ENCODE measurements around the gene APCS.

APCS gene

DNA sequence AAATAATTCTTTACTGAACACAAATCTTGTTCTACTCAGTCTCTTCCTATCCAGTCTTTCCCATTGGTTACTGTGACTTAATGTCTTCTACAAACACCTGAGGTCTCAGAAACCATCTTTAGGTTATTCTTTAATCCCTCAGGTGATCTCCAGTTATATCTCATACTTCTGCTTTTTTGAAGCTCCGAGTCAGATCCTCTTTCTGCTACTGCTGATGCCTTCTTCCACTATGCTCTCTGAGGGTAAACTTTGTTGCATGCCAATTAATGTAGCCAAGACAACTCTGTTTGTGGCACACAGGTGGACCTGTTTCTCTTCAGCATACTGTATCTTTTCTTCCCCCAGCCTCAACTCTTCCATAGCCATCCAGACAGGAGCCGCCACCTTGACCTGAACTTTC lies 3.1 kb upstream of the APCS start:
- no peaks in the 10 kb centered on the region for H3K27me3 ChIP-seq (ENCODE audit: control insufficient read depth in 1 of 2, insufficient read depth in 2 of 2, low read length in 2 of 2)
- no peaks in the 10 kb centered on the region for H3K4me1 ChIP-seq (ENCODE audit: control insufficient read depth in 1 of 2, insufficient read depth in 2 of 2, low read length in 2 of 2)
- H3K27ac ChIP-seq (ENCODE audit: low read depth, low read length) = no peak overlapping the region
- H3K9me3 ChIP-seq (ENCODE audit: control insufficient read depth in 1 of 2, low read length in 2 of 2) = no peaks in the 10 kb centered on the region
- no peak overlapping the region for H3K9ac ChIP-seq (ENCODE audit: low read depth in 1 of 2, low read length in 2 of 2)
- H3K36me3 ChIP-seq (ENCODE audit: control insufficient read depth in 1 of 2, insufficient read depth in 2 of 2, low read length in 2 of 2) = no peaks in the 10 kb centered on the region
- no peak overlapping the region for H3K4me3 ChIP-seq (ENCODE audit: low read depth in 1 of 2, low read length in 2 of 2)

DNA sequence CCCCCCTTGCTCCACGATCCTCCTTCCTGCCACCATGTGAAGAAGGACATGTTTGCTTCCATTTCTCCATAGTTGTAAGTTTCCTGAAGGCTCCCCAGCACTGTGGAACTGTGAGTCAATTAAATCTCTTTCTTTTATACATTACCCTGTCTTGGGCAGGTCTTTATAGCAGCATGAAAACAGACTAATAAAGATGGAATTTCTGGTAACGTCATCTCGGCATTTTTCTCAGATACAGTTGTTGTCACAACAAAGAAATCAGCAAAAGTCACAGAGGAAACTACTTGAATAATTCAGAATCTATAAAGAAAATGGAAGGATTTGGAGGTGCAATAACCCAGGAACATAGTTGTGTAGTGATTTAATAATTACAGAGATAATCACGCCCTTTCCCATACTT lies 4.4 kb downstream of the APCS start:
- Histone ChIP-seq H3K9ac (ENCODE audit: low read depth in 1 of 2, low read length in 2 of 2) (no peak overlapping the region), H3K4me3 (ENCODE audit: low read depth in 1 of 2, low read length in 2 of 2) (no peak overlapping the region), H3K36me3 (ENCODE audit: control insufficient read depth in 1 of 2, insufficient read depth in 2 of 2, low read length in 2 of 2) (no peaks in the 10 kb centered on the region), H3K27ac (ENCODE audit: low read depth, low read length) (no peak overlapping the region), H3K4me1 (ENCODE audit: control insufficient read depth in 1 of 2, insufficient read depth in 2 of 2, low read length in 2 of 2) (no peaks in the 10 kb centered on the region), H3K27me3 (ENCODE audit: control insufficient read depth in 1 of 2, insufficient read depth in 2 of 2, low read length in 2 of 2) (no peaks in the 10 kb centered on the region), H3K9me3 (ENCODE audit: control insufficient read depth in 1 of 2, low read length in 2 of 2) (no peaks in the 10 kb centered on the region)

DNA sequence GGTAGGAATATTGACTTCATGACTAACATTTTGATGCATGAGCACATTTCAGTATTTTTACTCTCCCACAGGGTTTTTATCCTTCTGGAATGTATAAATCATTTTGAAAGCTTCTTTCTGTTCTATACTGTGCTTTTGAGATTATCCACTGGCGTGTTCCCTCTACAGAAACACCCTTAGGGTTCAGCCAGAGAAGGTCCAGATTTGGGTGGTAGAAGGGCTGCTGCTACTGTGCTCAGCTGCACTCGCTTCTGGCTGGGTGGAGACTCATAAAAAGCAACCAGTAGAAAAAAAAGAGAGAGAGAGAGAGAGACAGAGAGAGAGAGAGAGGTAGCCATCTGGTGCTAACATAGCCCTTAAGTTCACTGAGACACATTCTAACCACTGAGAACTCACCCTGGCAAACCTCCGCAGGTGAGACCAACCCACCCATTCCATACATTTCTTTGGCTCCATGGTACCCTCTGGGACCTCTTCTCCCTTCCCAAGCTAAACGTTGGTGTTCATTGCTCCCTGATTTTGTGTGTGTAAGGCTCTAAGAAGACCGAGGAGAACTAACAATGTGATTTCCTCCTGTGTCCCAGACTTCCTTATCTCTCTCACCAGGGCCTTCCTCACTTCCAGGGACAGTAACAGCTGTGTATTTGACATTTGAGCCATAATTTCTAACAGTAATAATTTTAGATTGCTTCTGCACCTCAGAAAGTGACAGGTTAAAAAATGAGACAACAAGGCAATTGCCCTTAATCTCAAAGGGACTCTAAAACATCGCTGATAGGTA lies 7.2 kb downstream of the APCS start:
- no peaks in the 10 kb centered on the region for H3K9me3 ChIP-seq (ENCODE audit: control insufficient read depth in 1 of 2, low read length in 2 of 2)
- H3K9ac ChIP-seq (ENCODE audit: low read depth in 1 of 2, low read length in 2 of 2) = no peak overlapping the region
- no peaks in the 10 kb centered on the region for H3K36me3 ChIP-seq (ENCODE audit: control insufficient read depth in 1 of 2, insufficient read depth in 2 of 2, low read length in 2 of 2)
- no peaks in the 10 kb centered on the region for H3K27me3 ChIP-seq (ENCODE audit: control insufficient read depth in 1 of 2, insufficient read depth in 2 of 2, low read length in 2 of 2)
- no peak overlapping the region for H3K27ac ChIP-seq (ENCODE audit: low read depth, low read length)
- no peaks in the 10 kb centered on the region for H3K4me1 ChIP-seq (ENCODE audit: control insufficient read depth in 1 of 2, insufficient read depth in 2 of 2, low read length in 2 of 2)
- H3K4me3 ChIP-seq (ENCODE audit: low read depth in 1 of 2, low read length in 2 of 2) = no peak overlapping the region

GRCh38 chr1:159598196-159598595 lies 10.6 kb downstream of the APCS start:
- no peaks in the 10 kb centered on the region for H3K9me3 ChIP-seq (ENCODE audit: control insufficient read depth in 1 of 2, low read length in 2 of 2)
- no peak overlapping the region for H3K27ac ChIP-seq (ENCODE audit: low read depth, low read length)
- H3K36me3 ChIP-seq (ENCODE audit: control insufficient read depth in 1 of 2, insufficient read depth in 2 of 2, low read length in 2 of 2) = no peaks in the 10 kb centered on the region
- no peak overlapping the region for H3K9ac ChIP-seq (ENCODE audit: low read depth in 1 of 2, low read length in 2 of 2)
- no peaks in the 10 kb centered on the region for H3K27me3 ChIP-seq (ENCODE audit: control insufficient read depth in 1 of 2, insufficient read depth in 2 of 2, low read length in 2 of 2)
- no peak overlapping the region for H3K4me3 ChIP-seq (ENCODE audit: low read depth in 1 of 2, low read length in 2 of 2)
- no peaks in the 10 kb centered on the region for H3K4me1 ChIP-seq (ENCODE audit: control insufficient read depth in 1 of 2, insufficient read depth in 2 of 2, low read length in 2 of 2)

DNA sequence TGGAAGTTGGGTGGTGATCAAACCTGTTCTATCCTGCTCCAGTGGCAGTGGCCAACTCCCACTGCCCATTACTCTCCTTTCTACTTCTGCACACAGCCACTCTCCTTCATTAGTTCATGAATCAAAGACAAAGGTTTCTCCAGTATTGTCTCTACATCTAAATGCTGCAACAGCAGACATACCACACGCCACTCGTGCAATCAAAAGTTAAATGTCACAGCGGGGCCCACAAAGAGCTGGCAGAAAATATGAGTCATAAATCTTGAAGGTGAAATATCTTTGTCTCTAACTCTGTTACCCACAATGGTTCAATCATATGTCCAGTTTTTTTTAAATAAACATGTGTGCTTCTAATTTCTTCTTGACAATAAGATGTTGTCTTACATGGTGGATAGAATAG lies 13.3 kb downstream of the APCS start:
- Histone ChIP-seq H3K9me3 (ENCODE audit: control insufficient read depth in 1 of 2, low read length in 2 of 2) (no peaks in the 10 kb centered on the region), H3K27me3 (ENCODE audit: control insufficient read depth in 1 of 2, insufficient read depth in 2 of 2, low read length in 2 of 2) (no peaks in the 10 kb centered on the region), H3K4me3 (ENCODE audit: low read depth in 1 of 2, low read length in 2 of 2) (no peak overlapping the region)

GRCh38 chr1:159602501-159602999 lies 14.9 kb downstream of the APCS start:
- no peak overlapping the region for H3K9ac ChIP-seq (ENCODE audit: low read depth in 1 of 2, low read length in 2 of 2)
- no peaks in the 10 kb centered on the region for H3K4me1 ChIP-seq (ENCODE audit: control insufficient read depth in 1 of 2, insufficient read depth in 2 of 2, low read length in 2 of 2)
- H3K4me3 ChIP-seq (ENCODE audit: low read depth in 1 of 2, low read length in 2 of 2) = no peak overlapping the region

More for the DNA sequence above, 13.3 kb downstream of the APCS start:
- H3K4me1 ChIP-seq (ENCODE audit: control insufficient read depth in 1 of 2, insufficient read depth in 2 of 2, low read length in 2 of 2) = no peaks in the 10 kb centered on the region
- no peak overlapping the region for H3K9ac ChIP-seq (ENCODE audit: low read depth in 1 of 2, low read length in 2 of 2)
- H3K36me3 ChIP-seq (ENCODE audit: control insufficient read depth in 1 of 2, insufficient read depth in 2 of 2, low read length in 2 of 2) = no peaks in the 10 kb centered on the region
- H3K27ac ChIP-seq (ENCODE audit: low read depth, low read length) = no peak overlapping the region

DNA sequence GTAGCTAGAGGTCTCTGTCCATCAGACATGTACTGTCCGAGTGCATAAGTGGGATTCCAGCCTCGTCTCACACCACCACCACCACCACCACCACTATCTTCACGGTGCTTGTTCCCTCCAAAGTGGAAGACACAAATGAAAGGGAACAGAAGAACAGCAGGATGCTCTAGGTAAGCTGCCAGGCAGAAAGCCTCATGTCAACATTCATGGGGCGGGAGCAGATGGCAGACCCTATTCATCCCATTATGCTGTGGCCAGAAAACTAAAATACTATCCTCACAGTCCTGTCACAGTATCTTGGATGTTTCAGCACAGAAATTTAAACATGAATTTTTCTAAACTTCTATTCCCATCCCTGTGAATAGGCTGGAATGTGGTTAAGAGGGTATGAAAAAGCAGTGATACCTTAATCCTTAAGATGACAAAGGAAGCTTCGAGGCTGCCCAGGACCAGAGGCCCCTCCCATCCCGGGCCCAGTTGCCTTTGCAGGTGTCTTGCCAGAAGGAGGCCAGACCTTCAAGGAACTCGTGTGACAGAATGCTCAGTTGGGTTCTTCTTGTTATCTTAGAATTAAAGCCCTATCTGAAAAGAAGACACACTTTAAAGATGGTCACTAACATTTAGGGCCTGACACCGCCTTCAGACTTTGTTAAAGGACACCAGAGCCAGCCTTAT lies 24.7 kb downstream of the APCS start:
- H3K36me3 ChIP-seq (ENCODE audit: control insufficient read depth in 1 of 2, insufficient read depth in 2 of 2, low read length in 2 of 2) = no peaks in the 10 kb centered on the region
- no peaks in the 10 kb centered on the region for H3K9me3 ChIP-seq (ENCODE audit: control insufficient read depth in 1 of 2, low read length in 2 of 2)
- H3K4me3 ChIP-seq (ENCODE audit: low read depth in 1 of 2, low read length in 2 of 2) = no peak overlapping the region
- no peak overlapping the region for H3K27ac ChIP-seq (ENCODE audit: low read depth, low read length)
- H3K27me3 ChIP-seq (ENCODE audit: control insufficient read depth in 1 of 2, insufficient read depth in 2 of 2, low read length in 2 of 2) = no peaks in the 10 kb centered on the region
- no peak overlapping the region for H3K9ac ChIP-seq (ENCODE audit: low read depth in 1 of 2, low read length in 2 of 2)
- H3K4me1 ChIP-seq (ENCODE audit: control insufficient read depth in 1 of 2, insufficient read depth in 2 of 2, low read length in 2 of 2) = no peaks in the 10 kb centered on the region

More at GRCh38 chr1:159602501-159602999, 14.9 kb downstream of the APCS start:
- Histone ChIP-seq H3K27ac (ENCODE audit: low read depth, low read length) (no peak overlapping the region), H3K9me3 (ENCODE audit: control insufficient read depth in 1 of 2, low read length in 2 of 2) (no peaks in the 10 kb centered on the region), H3K27me3 (ENCODE audit: control insufficient read depth in 1 of 2, insufficient read depth in 2 of 2, low read length in 2 of 2) (no peaks in the 10 kb centered on the region), H3K36me3 (ENCODE audit: control insufficient read depth in 1 of 2, insufficient read depth in 2 of 2, low read length in 2 of 2) (no peaks in the 10 kb centered on the region)

- Histone ChIP-seq H3K9me3 (ENCODE audit: control insufficient read depth in 1 of 2, low read length in 2 of 2) (no peaks in the 10 kb centered on the region), H3K36me3 (ENCODE audit: control insufficient read depth in 1 of 2, insufficient read depth in 2 of 2, low read length in 2 of 2) (no peaks in the 10 kb centered on the region), H3K4me3 (ENCODE audit: low read depth in 1 of 2, low read length in 2 of 2) (no peak overlapping the region), H3K27me3 (ENCODE audit: control insufficient read depth in 1 of 2, insufficient read depth in 2 of 2, low read length in 2 of 2) (no peaks in the 10 kb centered on the region), H3K9ac (ENCODE audit: low read depth in 1 of 2, low read length in 2 of 2) (no peak overlapping the region), H3K27ac (ENCODE audit: low read depth, low read length) (no peak overlapping the region), H3K4me1 (ENCODE audit: control insufficient read depth in 1 of 2, insufficient read depth in 2 of 2, low read length in 2 of 2) (no peaks in the 10 kb centered on the region)
Observed at GRCh38 chr1:159632922-159633321, 45.3 kb downstream of the APCS start.
